Measurements from ENCODE around the gene PHF14. TPM values are rescaled to one million over a fixed set of nuclear protein-coding genes. Genes with fewer than 3 reads are reported as not detected.

The PHF14 gene
- polyA plus RNA-seq, 1 donor from 2014 or later, result 139 TPM

- H3K36me3 ChIP-seq (ENCODE audit: insufficient read depth, low read length), result no peaks in the 10 kb centered on the region
- TF ChIP-seq CTCF (IDR thresholded peaks at IDR 0.05; ENCODE audit: poor library complexity, severe bottlenecking), result no peak
- TF ChIP-seq MXI1 (conservative IDR thresholded peaks at IDR 0.05; ENCODE audit: poor library complexity, severe bottlenecking), result no peak
- TF ChIP-seq SMC3 (conservative IDR thresholded peaks at IDR 0.05; ENCODE audit: poor library complexity), result no peak
- TF ChIP-seq EP300 (conservative IDR thresholded peaks at IDR 0.05; ENCODE audit: poor library complexity, severe bottlenecking), result no peak
- TF ChIP-seq TAF1 (IDR thresholded peaks at IDR 0.05; ENCODE audit: low read depth), result no peak
- no peak for TF ChIP-seq RAD21 (conservative IDR thresholded peaks at IDR 0.05)
- TF ChIP-seq EZH2 (IDR thresholded peaks at IDR 0.05; ENCODE audit: borderline replicate concordance, insufficient read depth, low read length, poor library complexity, severe bottlenecking), result no peak
- TF ChIP-seq POLR2AphosphoS5 (IDR thresholded peaks at IDR 0.05), result no peak
- TF ChIP-seq REST (IDR thresholded peaks at IDR 0.05; ENCODE audit: borderline replicate concordance), result no peak
- no peak overlapping the region for H3K4me2 ChIP-seq (ENCODE audit: low read length)
- no peaks in the 10 kb centered on the region for H3K79me2 ChIP-seq (replicated peaks; ENCODE audit: insufficient read depth, low read length)
- H4K20me1 ChIP-seq (ENCODE audit: insufficient read depth), result no peaks in the 10 kb centered on the region
- H3K27ac ChIP-seq (ENCODE audit: low read length), result no peak overlapping the region
- H2AFZ ChIP-seq (ENCODE audit: low read depth, low read length), result no peak overlapping the region
- H3K9me2 ChIP-seq (ENCODE audit: insufficient read depth, low read length), result no peaks in the 10 kb centered on the region
- no peaks in the 10 kb centered on the region for H3K27me3 ChIP-seq (ENCODE audit: insufficient read depth, low read depth, low read length)
- no peaks in the 10 kb centered on the region for H3K9me3 ChIP-seq (ENCODE audit: low read length)
- no peak overlapping the region for H3K9ac ChIP-seq (ENCODE audit: low read length)
- no peak overlapping the region for H3K4me3 ChIP-seq (ENCODE audit: low read length)
- H3F3A ChIP-seq (ENCODE audit: insufficient read depth, low read length, poor library complexity, severe bottlenecking), result no peaks in the 10 kb centered on the region
Measured at GRCh38 chr7:11135573-11135972, 161.9 kb downstream of the PHF14 start.

GRCh38 chr7:11141541-11141940 is 167.9 kb downstream of the PHF14 start:
- Histone ChIP-seq H3K27me3 (ENCODE audit: insufficient read depth, low read depth, low read length) (no peaks in the 10 kb centered on the region), H3F3A (ENCODE audit: insufficient read depth, low read length, poor library complexity, severe bottlenecking) (no peaks in the 10 kb centered on the region), H3K79me2 (replicated peaks; ENCODE audit: insufficient read depth, low read length) (no peaks in the 10 kb centered on the region), H3K27ac (ENCODE audit: low read length) (no peak overlapping the region), H3K36me3 (ENCODE audit: insufficient read depth, low read length) (no peaks in the 10 kb centered on the region), H4K20me1 (ENCODE audit: insufficient read depth) (no peaks in the 10 kb centered on the region), H3K9me3 (ENCODE audit: low read length) (no peaks in the 10 kb centered on the region), H2AFZ (ENCODE audit: low read depth, low read length) (no peak overlapping the region), H3K4me3 (ENCODE audit: low read length) (no peak overlapping the region), H3K9me2 (ENCODE audit: insufficient read depth, low read length) (no peaks in the 10 kb centered on the region), H3K9ac (ENCODE audit: low read length) (no peak overlapping the region), H3K4me2 (ENCODE audit: low read length) (no peak overlapping the region)
- TF ChIP-seq POLR2AphosphoS5 (IDR thresholded peaks at IDR 0.05) (no peak), EP300 (conservative IDR thresholded peaks at IDR 0.05; ENCODE audit: poor library complexity, severe bottlenecking) (no peak), RAD21 (conservative IDR thresholded peaks at IDR 0.05) (no peak), REST (IDR thresholded peaks at IDR 0.05; ENCODE audit: borderline replicate concordance) (no peak), TAF1 (IDR thresholded peaks at IDR 0.05; ENCODE audit: low read depth) (no peak), CTCF (IDR thresholded peaks at IDR 0.05; ENCODE audit: poor library complexity, severe bottlenecking) (no peak), SMC3 (conservative IDR thresholded peaks at IDR 0.05; ENCODE audit: poor library complexity) (no peak), MXI1 (conservative IDR thresholded peaks at IDR 0.05; ENCODE audit: poor library complexity, severe bottlenecking) (no peak), EZH2 (IDR thresholded peaks at IDR 0.05; ENCODE audit: borderline replicate concordance, insufficient read depth, low read length, poor library complexity, severe bottlenecking) (no peak)
